Fibroblast of skin of scalp (primary cell): Measurements from ENCODE around the gene SLC16A5.
"Not testable (repeated sequence)": the region's sequence is repeated elsewhere in the genome, so short reads cannot be mapped to it uniquely, and the experiment has no call there.

Source experiments
- DNase-seq: peaks from one replicate; pipeline ENCODE4 v3.0.0-alpha.2; 2013

The SLC16A5 gene

DNA sequence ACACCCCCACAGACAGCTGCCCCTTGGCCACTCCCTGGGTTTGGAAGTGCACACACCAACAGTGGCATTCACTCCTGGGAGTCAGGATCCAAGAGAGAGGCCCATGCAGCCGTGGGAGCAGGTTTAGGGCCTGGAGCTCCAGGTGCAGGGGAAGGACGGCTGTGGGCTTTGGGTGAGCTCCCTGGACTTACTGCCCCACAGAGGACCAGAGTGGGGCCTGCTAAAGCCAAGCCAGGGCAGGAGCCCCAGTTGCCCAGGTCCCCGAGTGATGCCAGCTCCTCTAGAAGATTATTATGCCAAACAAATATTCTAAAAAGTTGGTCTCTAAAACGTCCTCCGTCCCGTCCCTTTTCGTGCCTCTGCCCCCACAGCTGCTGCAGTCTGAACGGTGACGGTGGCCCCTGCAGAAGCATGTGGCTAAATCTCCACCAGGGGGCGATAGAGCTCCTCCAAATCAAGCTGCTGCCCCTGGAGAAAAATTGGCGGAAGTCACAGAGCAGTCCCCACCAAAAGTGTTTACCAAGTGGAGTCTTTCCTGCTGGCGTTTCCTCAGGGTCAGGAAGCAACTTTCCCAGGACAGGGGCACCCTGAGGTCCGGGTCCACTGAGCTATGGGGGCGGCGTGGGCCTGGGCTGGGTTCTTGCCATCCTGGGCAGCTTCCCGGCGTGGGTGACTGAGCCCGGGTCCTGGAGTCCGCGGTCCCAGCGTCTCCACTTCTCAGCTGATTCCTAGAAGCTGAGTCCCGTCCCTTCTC lies 26.2 kb downstream of the SLC16A5 start:
- peak; percentile 85 for DNase-seq

DNA sequence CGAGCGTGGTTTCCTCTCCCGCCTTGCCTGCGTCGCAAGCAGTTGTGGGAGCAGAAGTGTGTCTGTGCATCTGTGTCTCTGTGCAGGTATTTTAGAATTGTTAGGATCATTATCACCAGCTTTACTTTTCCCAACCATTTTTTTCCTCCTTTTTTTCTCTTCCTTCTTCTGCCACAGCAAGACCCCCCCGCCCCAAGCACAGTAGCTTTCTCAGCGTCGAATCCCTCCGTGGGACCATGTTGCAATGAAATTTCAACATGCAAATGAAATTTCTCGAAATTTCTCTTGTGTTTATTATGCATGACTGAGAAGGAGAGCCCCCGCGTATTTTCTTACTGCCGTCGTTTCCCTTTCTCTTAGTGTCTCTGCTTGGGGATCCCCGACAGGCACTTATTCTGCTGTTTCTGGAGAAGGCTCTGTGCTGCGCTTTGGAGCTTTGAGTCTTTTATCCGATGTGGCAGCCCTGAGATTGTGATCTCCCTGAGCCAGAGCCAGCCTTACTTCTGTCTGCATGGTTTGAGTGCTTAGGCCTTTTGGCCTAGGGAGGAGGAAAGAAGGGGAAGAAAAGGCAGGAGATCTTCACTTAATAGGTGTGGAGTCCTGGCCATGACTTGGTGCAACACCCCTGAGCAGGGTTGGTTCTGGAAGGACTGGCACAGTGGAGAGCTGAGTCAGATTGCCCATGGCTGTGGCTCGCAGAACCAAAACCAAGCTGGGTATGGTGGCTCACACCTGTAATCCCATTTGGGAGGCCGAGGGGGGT lies 27.0 kb downstream of the SLC16A5 start:
- no peak for DNase-seq

DNA sequence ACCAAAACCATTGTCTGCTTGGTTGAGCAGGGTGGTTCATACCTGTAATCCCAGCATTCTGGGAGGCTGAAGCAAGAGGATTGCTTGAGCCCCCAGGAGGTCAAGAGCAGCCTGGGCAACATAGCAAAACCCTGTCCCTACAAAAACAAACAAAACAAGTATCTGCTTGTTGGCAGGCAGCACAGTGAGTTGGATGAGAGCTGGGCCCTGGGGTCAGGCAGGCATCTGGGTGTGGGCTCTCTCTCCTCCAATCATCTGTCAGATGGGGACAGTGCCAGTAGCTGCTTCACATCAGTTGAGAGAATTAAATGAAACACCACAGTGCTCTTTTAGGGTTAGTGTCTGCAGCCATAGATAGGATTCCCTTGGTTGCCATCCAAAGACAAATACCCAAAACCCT lies 27.8 kb downstream of the SLC16A5 start:
- no peak for DNase-seq

DNA sequence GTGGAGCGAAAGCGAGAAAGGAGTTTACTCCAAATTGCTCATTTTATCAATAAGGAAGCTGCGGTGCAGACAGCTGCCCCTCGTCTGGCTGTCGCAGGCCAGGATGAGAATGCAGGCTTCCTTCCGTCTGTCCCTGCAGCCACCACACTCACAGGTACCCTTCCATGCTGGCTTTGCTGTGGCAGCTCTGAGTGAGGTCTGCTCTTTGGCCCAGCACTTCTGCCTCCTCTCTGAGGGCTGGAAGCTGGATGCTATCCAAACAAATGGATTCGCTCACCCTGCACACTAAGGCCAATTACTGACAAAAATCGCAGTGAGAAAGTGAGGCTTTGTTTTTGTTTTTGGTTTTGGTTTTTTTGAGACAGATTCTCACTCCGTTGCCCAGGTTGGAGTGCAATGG lies 29.0 kb downstream of the SLC16A5 start:
- DNase-seq: no peak

DNA sequence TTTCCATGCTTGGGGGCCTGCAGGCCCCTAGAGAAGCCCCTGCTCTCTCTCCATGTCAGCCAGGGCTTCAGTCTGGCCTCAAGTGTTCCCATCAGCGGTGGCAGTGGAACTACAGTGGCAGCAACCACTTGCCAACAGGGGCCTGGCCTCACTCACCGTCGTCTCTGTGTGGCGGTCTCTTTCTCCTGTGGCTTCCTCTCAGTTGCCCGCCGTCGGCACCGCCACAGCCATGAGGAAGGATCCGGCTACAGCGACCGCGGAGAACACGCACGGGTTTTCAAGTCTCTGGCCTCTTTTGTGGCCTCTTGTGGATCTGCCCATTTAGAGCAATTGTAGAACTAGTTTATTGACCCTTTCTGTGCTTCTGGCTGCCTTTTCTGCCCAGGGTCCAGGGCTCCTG lies 30.6 kb downstream of the SLC16A5 start:
- DNase-seq: no peak

DNA sequence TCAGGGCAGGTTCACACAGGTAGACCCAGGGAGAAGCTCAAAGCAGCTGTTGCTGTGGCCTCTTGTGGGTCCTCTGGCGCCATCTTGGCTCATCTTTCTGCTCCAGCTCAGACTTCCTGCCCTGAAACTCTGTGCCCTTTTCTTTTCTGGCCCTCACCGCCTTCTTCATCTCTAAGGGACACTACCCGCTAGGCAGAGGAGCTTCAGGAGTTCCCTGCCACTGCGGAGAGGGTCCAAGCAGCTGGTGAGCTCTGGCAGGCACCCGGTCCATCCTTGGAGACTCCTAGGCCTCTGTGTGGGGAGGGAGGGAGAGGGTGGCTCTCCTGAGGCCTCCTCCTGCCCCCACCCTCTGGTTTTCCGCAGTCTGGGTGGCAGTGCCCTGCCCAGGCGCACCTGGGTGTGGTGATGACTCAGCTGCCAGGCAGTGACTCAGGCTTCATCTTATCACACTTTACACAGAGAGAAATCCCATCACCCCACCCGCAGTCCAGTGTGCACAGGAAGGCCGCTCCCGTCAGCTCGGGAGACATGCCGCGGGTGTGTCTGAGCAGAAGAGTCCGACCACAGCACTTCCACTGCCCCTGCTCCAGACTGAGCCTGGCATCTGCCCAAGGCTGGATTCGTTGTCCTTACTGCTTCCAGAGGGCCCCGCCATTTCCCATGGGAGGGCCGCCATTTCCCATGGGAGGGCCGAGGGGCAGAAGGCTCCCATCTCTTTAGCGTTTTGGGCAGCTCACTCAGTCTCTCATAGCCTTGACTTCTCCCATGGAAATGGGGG lies 36.5 kb downstream of the SLC16A5 start:
- DNase-seq: peak; percentile 24

DNA sequence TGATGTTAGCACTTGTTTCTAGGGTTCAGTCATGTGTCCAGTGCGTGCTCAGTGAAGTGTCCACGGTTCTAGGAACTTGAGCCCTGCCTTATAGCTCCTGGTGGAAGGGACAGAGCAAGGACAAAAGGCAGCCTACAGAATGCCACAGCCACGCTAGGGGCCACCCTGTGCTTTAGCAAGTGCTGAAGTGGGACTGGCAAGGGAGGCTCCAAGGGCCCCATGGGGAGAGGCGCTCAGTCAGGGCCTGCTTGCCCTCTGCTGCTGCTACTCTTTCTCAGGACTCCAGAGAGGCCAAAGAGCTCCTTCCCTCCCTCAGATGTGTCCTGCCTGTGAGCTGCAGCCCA lies 37.0 kb downstream of the SLC16A5 start:
- no peak for DNase-seq

DNA sequence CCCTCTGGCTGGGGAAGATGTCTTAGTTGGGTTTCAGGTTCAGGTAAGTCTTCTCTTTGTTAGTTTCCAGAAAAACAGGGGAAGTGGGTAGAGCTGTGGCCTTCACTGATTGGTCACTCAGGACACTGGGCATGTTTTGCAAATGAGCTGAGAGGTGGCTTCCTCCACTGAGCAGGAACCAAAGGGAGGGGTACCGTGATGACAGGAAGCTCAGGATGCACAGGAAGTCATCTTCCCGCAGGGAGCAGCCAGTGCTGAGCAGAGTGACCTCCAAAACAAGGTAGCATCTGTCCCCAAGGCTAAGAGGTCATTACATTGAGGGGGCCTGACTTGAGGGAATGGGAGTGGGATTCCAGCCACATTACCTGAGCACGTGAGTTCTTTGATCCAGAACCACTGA lies 38.2 kb downstream of the SLC16A5 start:
- no peak for DNase-seq

DNA sequence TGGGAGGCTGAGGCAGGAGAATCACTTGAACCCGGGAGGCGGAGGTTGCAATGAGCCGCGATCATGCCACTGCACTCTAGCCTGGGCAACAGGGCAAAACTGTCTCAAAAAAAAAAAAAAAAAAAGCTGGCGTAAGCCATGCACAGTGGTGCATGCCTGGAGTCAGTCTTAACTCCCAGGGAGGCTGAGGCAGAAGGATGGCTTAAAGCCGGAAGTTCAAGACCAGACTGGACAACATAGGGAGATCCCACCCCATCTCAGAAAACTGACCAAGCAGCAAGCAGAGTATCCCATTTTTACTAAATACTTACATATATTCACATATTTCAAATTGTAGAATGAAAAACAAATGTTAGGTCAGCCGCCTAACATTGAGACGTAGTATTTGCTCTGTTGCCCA lies 39.2 kb downstream of the SLC16A5 start:
- no peak for DNase-seq

DNA sequence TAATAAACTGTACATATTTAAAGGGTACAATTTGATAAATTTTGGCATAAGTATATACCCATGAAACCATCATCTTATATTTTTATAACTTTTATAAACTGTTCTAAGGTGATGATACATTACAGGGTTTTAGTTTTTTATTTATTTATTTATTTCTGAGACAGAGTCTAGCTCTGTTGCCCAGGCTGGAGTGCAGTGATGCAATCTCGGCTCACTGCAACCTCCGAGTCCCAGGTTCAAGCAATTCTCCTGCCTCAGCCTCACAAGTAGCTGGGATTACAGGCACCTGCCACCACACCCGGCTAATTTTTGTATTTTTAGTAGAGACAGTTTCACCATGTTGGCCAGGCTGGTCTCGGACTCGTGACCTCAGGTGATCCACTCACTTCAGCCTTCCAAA lies 40.2 kb downstream of the SLC16A5 start:
- not testable (repeated sequence) for DNase-seq

DNA sequence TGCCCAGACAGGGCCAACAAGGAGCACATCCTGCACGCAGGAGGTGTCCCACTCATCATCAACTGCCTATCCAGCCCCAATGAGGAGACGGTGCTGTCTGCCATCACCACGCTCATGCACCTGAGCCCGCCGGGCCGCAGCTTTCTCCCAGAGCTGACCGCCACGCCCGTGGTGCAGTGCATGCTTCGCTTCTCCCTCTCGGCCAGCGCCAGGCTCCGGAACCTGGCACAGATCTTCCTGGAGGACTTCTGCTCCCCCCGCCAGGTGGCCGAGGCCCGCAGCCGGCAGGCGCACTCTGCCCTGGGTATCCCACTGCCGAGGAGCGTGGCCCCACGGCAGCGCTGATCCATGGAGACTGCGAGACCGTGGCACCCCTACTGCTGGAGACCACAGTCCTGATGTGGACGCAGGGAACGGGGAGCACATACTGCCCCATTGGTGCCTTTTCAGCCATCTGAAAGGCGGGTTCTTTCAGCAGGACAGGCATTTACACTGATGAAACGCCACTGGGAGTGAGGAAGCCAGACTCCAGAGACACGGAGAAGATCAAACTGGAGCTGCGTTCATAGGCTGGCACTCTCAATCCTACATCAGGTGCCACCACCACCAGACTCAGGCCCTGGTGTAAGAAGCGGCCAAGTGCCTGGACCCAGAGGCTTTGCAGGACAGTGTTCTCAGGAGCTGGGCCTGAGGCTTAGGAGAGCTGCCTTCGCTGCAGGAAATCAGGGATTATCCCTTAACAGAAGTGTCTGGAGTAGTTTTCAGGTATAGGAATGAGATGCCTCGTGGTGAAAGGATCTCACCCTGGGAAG lies 41.1 kb downstream of the SLC16A5 start:
- DNase-seq: no peak

DNA sequence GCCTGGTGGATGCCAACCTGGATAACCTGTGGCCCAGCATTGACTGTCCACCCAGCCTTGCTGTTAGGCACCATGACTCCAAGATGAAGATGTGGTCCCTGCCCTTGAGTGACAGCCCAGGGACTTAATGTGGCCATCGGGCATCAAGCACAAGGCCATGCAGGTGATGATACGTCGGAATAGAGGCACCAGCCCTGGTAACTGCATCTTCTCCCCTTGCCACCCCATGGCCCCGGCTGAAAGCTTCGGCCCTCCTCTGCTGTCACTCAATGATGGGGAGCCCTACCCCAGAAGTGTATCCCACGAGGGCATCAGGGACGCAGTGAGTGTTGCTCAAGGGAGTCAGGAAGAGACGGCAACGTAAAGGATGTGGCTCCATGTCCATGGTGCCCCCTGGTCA lies 41.8 kb downstream of the SLC16A5 start:
- DNase-seq: no peak

DNA sequence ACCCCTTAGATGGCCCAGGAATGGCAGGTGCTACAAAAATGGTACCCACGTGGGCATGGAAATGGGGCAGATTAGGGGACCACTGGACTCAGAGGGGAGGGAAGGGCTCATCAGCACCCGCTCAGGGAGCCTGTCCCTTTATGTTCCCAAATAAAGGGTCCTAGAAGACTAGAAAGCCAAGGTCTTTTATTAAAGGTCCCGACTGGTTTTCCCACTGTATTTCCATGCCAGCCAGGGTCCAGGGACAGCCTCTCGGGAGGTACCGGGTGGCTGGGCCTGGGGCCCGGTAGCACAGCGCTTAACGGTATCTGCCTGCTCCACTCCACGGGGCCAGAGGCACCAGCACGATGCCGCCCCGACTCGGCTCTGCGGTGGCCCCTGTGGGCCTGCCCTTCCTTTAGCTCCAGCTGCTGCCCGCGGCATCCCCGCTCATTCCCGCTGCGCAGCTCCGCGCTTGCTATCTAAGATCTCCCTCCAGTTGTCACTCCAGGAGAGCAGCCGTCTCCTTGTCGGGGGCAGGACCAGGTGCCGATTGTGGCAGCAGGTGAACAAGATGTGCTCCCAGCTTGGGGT lies 42.4 kb downstream of the SLC16A5 start:
- DNase-seq: no peak

DNA sequence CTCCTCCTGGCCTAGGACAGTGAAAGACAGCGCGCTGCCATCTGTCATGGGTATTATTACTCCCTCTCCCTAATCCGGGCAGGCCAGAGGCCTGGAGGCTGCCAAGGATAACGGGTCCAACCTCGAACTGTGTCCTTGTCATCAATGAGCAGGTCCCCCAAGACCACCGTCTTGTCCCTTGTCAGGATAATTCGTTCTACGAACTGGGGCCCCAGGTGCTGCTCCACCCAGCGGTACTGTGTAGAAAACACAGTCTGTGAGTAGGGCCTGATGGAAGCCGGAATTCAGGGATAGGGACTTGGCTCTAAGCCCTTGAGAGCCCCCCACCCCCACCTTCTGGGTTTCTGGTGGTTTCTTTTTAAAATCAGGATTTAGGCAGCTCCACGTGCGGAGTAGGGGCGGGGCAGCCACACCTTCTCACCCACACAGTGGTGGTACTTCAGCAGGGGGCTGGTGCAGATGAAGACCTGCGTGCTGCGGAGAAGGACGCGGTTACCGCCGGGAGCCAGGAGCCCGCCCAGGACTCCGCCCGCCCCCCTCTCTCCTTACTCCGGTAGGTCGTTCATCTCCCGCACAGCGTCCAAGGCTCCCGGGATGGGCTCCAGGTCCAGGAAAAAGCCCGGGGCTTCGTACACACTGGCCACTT lies 43.0 kb downstream of the SLC16A5 start:
- DNase-seq: peak; percentile 72

DNA sequence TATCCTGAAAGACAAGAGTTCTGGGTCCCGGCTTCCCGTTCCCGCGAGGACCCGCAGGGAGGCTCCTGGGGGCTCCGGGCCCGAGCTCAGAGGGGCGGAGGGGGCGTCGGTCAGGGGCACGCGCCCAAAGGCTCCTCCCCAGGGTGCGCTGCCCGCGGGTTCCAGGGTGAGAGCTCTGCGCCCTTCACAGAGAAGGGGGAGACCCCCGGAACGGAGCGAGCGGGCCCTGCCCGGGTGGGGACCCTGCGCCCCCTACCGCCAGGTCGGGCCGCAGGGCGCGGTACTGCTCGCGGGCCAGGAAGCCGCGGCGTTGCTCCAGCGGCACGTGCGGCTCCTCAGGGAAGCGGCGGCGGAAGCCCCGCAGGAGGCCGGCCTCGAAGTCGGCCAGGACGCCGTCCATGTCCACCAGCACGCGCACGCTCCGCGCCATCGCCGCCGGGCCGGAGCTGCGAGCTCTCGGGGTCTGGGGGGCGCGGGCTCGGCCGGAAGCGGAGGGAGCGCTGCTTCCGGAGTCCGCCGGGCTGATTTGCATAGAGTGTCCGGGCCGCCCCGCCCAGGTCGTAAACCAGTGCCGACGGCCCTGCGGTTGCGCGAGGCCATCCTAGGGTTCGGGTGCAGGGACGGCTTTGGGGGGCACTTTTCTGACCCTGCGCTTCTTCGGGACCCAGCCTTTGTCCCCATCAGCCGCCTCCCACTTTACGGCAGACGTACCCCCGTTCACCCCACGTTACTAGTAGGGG lies 43.7 kb downstream of the SLC16A5 start, which contains the start of gene NT5C:
NT5C (minus strand) TSS at position 465 of the 740 bp plus-strand sequence; CDS start at position 430, 35 bp downstream.
- DNase-seq: peak; percentile 85

DNA sequence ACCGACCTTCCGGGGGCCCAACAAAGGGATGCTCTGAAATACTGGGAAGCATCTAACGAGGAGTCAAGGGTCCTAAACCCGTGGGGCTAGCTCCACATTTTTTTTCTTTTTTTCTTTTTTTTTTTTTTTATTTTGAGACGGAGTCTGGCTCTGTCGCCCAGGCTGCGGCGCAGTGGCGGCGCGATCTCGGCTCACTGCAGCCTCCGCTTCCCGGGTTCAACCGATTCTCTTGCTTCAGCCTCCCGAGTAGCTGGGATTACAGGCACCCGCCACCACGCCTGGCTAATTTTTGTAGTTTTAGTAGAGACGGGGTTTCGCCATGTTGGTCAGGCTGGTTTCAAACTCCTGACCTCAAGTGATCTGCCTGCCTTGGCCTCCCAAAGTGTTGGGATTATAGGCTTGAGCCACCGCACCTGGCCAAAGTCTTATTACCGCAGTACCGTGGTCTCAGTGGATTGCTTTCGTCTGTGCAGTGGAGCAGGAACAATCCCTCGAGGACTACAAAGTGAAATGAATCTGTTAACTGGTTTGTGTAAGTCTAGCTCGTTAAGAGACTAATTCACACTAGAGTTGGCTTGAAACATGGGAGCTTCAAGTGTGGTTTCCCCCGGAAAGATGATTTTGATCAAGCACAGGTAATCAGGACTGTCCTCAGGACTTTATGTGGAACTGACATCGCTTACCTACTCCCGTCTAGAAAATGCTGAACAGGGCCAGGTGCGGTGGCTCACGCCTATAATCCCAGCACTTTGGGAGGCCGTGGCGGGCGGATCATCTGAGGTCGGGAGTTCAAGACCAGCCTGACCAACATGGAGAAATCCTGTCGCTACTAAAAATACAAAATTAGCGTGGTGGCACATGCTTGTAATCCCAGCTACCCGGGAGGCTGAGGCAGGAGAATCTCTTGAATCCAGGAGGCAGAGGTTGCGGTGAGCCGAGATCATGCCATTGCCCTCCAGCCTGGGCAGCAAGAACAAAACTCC lies 44.6 kb downstream of the SLC16A5 start:
- not testable (repeated sequence) for DNase-seq

DNA sequence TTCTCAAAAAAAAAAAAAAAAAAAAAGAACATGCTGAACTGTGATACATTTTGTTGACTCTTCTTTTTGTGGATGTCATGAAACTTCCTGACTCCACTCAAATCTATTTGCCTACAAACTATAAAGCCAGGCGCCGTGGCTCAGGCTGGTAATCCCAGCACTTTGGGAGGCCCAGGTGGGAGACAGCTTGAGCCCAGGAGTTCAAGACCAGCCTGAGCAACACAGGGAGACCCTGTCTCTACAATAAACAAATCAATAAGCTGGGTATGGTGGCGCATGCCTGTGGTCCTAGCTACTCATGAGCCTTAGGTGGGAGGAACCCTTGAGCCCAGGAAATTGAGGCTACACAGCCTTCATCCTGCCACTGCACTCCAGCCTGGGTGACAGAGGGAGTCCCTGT lies 45.2 kb downstream of the SLC16A5 start:
- no peak for DNase-seq

DNA sequence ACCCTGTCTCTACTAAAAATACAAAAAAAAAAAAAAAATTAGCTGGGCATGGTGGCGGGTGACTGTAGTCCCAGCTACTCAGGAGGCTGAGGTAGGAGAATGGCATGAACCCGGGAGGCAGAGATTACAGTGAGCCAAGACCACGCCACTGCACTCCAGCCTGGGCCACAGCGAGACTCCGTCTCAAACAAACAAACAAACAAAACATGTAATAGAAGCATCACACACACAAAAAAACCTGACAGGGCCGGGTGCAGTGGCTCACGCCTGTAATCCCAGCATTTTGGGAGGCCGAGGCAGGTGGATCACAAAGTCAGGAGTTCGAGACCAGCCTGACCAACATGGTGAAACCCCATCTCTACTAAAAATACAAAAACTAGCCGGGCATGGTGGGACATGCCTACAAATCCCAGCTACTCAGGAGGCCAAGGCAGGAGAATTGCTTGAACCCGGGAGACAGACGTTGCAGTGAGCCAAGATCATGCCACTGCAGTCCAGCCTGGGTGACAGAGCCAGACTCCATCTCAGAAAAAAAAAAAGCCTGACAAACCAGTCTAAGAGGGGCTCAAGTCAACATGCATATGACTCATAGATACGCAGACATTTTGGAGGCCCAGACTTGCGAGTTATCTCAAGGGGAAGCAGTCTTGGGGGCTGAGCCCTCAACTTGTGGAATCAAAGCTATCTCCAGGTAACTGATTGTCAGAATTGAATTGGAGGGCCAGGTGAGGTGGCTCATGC lies 46.0 kb downstream of the SLC16A5 start:
- DNase-seq: not testable (repeated sequence)

DNA sequence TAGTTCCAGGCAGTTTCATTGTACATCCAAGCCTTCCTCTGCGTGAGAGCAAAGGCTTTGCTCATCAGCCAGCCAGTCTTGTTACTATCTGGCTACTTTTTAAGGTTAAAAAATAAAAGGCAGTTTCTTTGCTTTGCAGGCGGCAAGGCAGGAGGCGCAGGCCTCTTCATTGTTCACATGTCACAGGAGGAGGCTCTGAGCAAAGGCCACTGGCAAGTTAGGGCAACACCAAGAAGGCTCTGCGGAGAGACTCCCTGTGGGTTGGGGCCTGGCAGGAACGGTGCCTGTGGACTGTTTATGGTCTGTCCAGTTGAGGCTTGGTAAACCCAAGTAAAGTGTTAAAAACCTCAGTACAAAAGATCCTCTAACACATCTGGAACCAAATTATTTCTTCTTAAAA lies 47.7 kb downstream of the SLC16A5 start:
- DNase-seq: no peak
